SH-SY5Y (cell line): ENCODE measurements around the gene ETV6.

Experiments
- GATA2 ChIP-seq: IDR thresholded peaks from 2 replicates; pipeline ENCODE4 v1.6.1; 2011; ENCODE audit warnings: mild to moderate bottlenecking, low read depth, low read length
- GATA3 ChIP-seq: IDR thresholded peaks from 2 replicates; pipeline ENCODE4 v1.6.1; 2011; ENCODE audit warnings: low read depth, mild to moderate bottlenecking, low read length, moderate library complexity

Gene ETV6

GRCh38 chr12:11888029-11888428 lies 238.6 kb downstream of the ETV6 start:
- TF ChIP-seq GATA3: no peak
- no peak for TF ChIP-seq GATA2

DNA sequence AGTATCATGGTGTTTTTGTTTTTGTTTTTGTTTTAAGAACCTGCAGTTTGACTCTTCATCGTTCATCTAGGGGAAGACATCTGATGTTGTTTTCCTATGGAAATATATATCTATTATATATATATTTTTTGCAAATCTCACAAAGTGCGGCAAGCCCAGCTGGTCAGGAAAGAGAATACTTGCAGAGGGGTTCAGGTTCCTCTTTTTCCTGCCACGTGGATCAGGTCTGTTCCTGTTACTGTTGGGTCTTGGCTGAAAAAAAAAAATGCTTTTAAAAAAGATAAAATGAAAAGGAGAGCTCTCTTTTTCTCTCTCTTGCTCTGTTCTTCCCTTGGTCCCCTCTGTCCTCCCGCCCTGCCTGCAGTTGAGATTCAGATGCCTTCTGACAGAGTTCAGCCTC lies 241.9 kb downstream of the ETV6 start:
- no peak for TF ChIP-seq GATA2

DNA sequence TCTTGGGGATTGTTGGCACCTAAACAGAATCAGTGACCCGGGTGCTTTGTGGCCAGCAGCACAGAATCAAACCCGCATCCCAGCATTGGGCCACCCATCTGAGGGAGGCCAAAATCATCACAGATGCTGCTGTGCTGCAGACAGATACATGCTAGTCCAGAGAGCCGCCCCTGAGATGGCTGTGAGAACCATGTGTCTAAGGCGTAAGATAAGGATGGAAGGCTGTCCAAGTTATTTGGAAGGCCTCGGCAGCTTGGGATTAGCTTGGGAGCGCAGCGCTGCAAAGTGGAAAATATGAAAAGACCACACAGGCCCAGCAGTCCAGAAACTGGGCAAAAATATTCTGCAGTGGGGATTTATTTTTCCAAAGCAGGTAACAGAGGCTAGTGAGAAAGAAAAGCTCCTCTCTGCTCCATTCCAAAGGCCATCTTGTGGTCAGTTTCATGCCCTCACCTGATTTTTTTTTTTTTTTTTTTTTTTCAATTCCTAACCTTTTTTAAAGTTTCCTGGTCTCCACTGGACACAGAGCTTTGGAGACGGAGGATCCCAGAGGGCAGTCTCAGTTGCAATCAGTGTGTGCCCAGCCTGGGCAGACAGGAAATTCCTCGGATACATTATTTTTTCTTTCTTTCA lies 242.4 kb downstream of the ETV6 start:
- TF ChIP-seq GATA3 (no peak), GATA2 (no peak)

GRCh38 chr12:11893998-11894397 lies 244.5 kb downstream of the ETV6 start:
- TF ChIP-seq GATA3 (no peak), GATA2 (no peak)

DNA sequence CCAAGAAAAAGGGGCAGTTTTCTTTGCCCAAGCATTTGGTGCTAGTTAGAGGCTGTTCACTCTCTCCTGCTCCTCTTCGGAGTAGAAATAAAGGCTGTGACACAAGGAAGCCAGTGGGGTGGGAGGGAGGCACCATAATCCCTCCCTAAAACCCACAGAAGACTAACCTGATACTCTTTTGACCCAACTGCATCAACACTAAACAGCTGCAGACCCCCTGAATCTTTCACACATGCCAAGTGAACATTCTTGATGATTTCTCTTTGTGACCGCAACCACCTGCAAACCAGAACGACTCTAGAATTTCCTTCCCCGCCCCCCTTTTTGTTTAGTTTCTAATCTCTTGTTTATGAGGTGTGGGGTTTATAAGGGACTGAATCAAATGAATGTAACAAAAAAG lies 245.4 kb downstream of the ETV6 start:
- TF ChIP-seq GATA3 (no peak), GATA2 (no peak)

GRCh38 chr12:11895421-11896078 lies 246.1 kb downstream of the ETV6 start:
- no peak for TF ChIP-seq GATA2
- no peak for TF ChIP-seq GATA3

- TF ChIP-seq GATA3: no peak
- TF ChIP-seq GATA2: no peak
These were observed 247.0 kb downstream of the ETV6 start for GRCh38 chr12:11896417-11896929.

GRCh38 chr12:11897923-11898322 lies 248.4 kb downstream of the ETV6 start:
- TF ChIP-seq GATA2 (no peak), GATA3 (no peak)

DNA sequence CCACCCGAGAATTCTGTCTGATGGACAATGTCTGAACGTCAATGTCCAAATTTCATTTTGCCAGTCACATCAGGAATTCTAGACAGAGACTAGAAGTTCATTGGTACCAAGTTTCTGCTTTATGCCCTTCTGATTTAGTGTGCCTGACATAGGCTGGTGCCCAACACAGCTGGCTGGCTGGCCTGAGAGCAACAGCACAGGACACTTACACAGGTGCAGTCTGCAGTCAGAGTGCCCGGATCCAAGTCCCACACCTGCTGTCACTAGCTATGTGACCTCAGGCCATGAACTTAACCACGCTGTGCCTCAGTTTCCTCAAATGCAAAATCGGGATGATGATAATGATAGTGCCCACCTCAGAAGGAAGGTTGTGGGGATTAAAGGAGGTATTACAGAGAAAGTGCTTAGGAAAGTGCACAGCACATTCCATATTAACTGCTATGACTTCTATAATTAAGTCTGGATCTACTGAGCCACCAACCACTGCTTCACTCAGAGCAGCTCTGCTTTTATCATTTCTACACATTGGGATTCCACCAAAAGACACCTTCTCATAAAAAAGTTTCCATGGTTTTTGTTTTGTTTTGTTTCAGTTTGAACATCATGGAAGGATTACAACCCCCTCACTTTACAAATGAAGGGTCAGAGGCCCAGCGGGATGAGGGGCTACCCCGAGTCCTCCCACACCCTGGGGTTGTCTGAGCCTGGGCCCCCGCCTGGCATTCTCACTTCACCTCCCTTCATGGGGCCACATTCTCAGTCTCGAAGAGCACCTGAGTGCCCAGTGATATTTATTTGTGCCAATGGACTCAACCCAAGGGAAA lies 252.4 kb downstream of the ETV6 start:
- no peak for TF ChIP-seq GATA2
- no peak for TF ChIP-seq GATA3

DNA sequence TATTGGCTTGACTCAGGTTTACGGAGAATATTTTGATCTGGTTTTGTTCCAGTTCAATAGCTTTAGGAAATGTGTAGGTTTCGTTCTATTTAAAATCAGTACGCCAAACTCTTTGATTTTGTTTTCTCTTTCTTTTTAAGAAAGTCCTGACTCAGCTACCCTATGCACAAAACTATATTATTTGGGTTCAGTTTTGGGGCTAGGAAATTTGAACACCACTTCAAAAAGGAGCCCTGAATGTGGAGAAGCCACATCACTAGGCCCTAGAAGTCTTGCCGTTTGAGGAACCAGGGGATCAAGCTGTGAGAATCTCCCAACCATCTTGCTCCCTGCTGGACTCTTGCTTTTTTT lies 253.0 kb downstream of the ETV6 start:
- TF ChIP-seq GATA3 (no peak), GATA2 (no peak)

- TF ChIP-seq GATA2: no peak
- no peak for TF ChIP-seq GATA3
These were observed 254.7 kb downstream of the ETV6 start for GRCh38 chr12:11904124-11904523.

GRCh38 chr12:11905534-11905933 lies 256.1 kb downstream of the ETV6 start:
- no peak for TF ChIP-seq GATA2
- no peak for TF ChIP-seq GATA3

DNA sequence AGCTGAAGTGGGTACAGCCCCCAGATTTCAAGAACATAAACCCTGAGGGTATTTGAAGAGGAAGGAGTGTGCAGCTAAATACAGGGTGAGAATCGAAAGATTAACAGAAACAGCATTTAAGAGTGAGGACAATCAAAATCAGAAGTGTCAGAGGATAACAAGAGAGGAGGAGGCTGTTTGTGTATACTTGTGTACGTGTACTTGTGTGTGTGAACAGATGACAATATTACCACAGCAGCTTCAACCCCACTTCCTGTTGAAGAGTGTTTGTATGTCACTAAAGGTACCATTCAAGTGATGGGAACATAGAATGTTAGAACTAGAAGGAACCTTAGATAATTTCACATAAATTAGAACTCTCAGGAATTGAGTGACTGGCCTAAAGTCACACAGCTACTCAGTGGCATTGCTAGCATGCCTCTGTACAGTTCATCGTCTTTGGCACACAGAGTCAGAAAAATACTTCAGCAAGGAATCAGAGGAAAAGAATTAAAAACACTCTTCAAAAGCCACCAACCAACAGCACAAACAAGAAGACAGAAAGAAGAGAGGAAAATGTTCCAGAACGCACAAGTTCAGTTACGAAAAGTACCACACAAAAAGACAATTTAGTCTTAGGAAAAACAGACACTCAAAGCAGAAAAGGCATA lies 256.9 kb downstream of the ETV6 start:
- no peak for TF ChIP-seq GATA2
- TF ChIP-seq GATA3: no peak

GRCh38 chr12:11907625-11908024 lies 258.2 kb downstream of the ETV6 start:
- TF ChIP-seq GATA3 (no peak), GATA2 (no peak)

DNA sequence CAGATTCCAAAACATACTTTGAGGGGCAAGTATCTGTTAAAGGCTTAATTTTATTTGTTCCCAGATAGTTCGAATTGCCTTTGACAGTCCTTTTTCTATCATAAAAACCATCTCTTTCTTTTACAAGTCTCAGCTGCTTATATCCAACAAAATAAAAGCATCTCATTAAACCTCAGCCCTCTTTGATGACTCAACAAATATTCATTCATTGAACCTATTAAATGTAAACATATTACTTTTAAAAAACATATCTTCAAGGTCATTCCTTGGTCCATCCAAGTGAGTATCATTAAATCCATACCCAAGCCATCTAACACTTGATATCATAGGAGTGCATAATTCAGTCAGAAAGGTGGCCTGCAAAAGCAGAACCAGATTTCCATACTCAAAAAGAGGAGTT lies 266.6 kb downstream of the ETV6 start:
- TF ChIP-seq GATA2 (no peak), GATA3 (no peak)
